Measurements from ENCODE around the gene E2F6.

Gene E2F6

GRCh38 chr2:11465485-11466306 is at the start of gene E2F6:
Gene E2F6 (minus strand): TSS chr2:11466161. CDS start chr2:11465879, 282 bp downstream.
- DNase-seq (ENCODE audit: low spot score), result peak; percentile 83

- DNase-seq (ENCODE audit: low spot score), result no peak
These were observed 49.6 kb upstream of the E2F6 start for GRCh38 chr2:11515490-11515981.

GRCh38 chr2:11514904-11515303 is 48.9 kb upstream of the E2F6 start:
- DNase-seq (ENCODE audit: low spot score), result no peak

GRCh38 chr2:11514081-11514730 is 48.2 kb upstream of the E2F6 start:
- no peak for DNase-seq (ENCODE audit: low spot score)

GRCh38 chr2:11513319-11513718 is 47.4 kb upstream of the E2F6 start:
- DNase-seq (ENCODE audit: low spot score), result no peak

GRCh38 chr2:11512431-11512830 is 46.5 kb upstream of the E2F6 start:
- no peak for DNase-seq (ENCODE audit: low spot score)

GRCh38 chr2:11509657-11510360 is 43.8 kb upstream of the E2F6 start:
- no peak for DNase-seq (ENCODE audit: low spot score)

- no peak for DNase-seq (ENCODE audit: low spot score)
These were observed 42.3 kb upstream of the E2F6 start for GRCh38 chr2:11508279-11508678.

GRCh38 chr2:11507517-11507916 is 41.6 kb upstream of the E2F6 start:
- no peak for DNase-seq (ENCODE audit: low spot score)

- no peak for DNase-seq (ENCODE audit: low spot score)
These were observed 40.6 kb upstream of the E2F6 start for GRCh38 chr2:11506611-11506969.

GRCh38 chr2:11505652-11506610 is 40.0 kb upstream of the E2F6 start:
- no peak for DNase-seq (ENCODE audit: low spot score)

- DNase-seq (ENCODE audit: low spot score), result no peak
These were observed 37.5 kb upstream of the E2F6 start for GRCh38 chr2:11503354-11503927.

- no peak for DNase-seq (ENCODE audit: low spot score)
These were observed 36.9 kb upstream of the E2F6 start for GRCh38 chr2:11502740-11503292.

GRCh38 chr2:11500702-11501303 is 34.8 kb upstream of the E2F6 start:
- no peak for DNase-seq (ENCODE audit: low spot score)

- no peak for DNase-seq (ENCODE audit: low spot score)
These were observed 33.3 kb upstream of the E2F6 start for GRCh38 chr2:11499081-11499743.

GRCh38 chr2:11498543-11499034 is 32.6 kb upstream of the E2F6 start:
- no peak for DNase-seq (ENCODE audit: low spot score)

- no peak for DNase-seq (ENCODE audit: low spot score)
These were observed 30.1 kb upstream of the E2F6 start for GRCh38 chr2:11495844-11496681.

GRCh38 chr2:11494310-11494709 is 28.3 kb upstream of the E2F6 start:
- no peak for DNase-seq (ENCODE audit: low spot score)

- DNase-seq (ENCODE audit: low spot score), result no peak
These were observed 27.3 kb upstream of the E2F6 start for GRCh38 chr2:11493282-11493681.
